Activated naive CD8-positive, alpha-beta T cell treated with anti-CD3 and anti-CD28 coated beads, Interleukin-2, amount 50 U/mL, for 24 hours (primary cell): ENCODE measurements around the gene RPL39L.
A peak's percentile ranks its signal among the peaks of the same experiment; 100 is the strongest.
"Not testable (repeated sequence)": the region's sequence is repeated elsewhere in the genome, so short reads cannot be mapped to it uniquely, and the experiment has no call there.

ENCODE experiments used
- ATAC-seq: fragments of 150-1000 bp; cut with Tn5 transposase; one replicate; pipeline ENCODE4 v1.10.0; 2021
- DNase-seq: peaks from one replicate; pipeline ENCODE4 v3.0.0; 2021
- H3K27ac Mint-ChIP-seq: one replicate; pipeline ENCODE4 v1.8.0; 2021; ENCODE audit warnings: mild to moderate bottlenecking, mixed read lengths
- H3K27me3 Mint-ChIP-seq: one replicate; pipeline ENCODE4 v1.8.0; 2021; ENCODE audit warnings: mixed read lengths
- H3K36me3 Mint-ChIP-seq: one replicate; pipeline ENCODE4 v1.8.0; 2021; ENCODE audit warnings: low read depth, mixed read lengths
- H3K4me1 Mint-ChIP-seq: one replicate; pipeline ENCODE4 v1.8.0; 2021; ENCODE audit warnings: mixed read lengths
- H3K4me3 Mint-ChIP-seq: one replicate; pipeline ENCODE4 v1.8.0; 2021; ENCODE audit warnings: mild to moderate bottlenecking, moderate library complexity, mixed read lengths
- H3K9me3 Mint-ChIP-seq: one replicate; pipeline ENCODE4 v1.8.0; 2021; ENCODE audit warnings: mixed read lengths

Gene RPL39L

GRCh38 chr3:187139126-187139894, at the start of gene RPL39L:
TSS of gene RPL39L (minus strand) at chr3:187139496. CDS start at chr3:187121300, 18,196 bp downstream.
- H3K4me3 Mint-ChIP-seq = peak within 1 kb of the TSS; percentile 86
- ATAC-seq (peak; percentile 96), DNase-seq (peak; percentile 94)
- peaks cover 21% of the 10 kb centered on the region for H3K9me3 Mint-ChIP-seq
- H3K27me3 Mint-ChIP-seq = no peaks in the 10 kb centered on the region
- H3K4me1 Mint-ChIP-seq = peaks cover 25% of the 10 kb centered on the region
- peak within 1 kb of the TSS; percentile 94 for H3K27ac Mint-ChIP-seq
- peaks cover 18% of the 10 kb centered on the region for H3K36me3 Mint-ChIP-seq

- ATAC-seq (no peak), DNase-seq (no peak)
- Mint-ChIP-seq H3K36me3 (no peaks in the 10 kb centered on the region), H3K27ac (no peak overlapping the region), H3K4me1 (no peaks in the 10 kb centered on the region), H3K27me3 (peaks cover 54% of the 10 kb centered on the region), H3K4me3 (no peak overlapping the region), H3K9me3 (no peaks in the 10 kb centered on the region)
Measured at GRCh38 chr3:187188931-187189330, 49.6 kb upstream of the RPL39L start.

GRCh38 chr3:187186801-187187421, 47.6 kb upstream of the RPL39L start:
- H3K27me3 Mint-ChIP-seq = peaks cover 44% of the 10 kb centered on the region

GRCh38 chr3:187186375-187186774, 47.1 kb upstream of the RPL39L start:
- Mint-ChIP-seq H3K36me3 (no peaks in the 10 kb centered on the region), H3K4me3 (no peak overlapping the region), H3K4me1 (no peaks in the 10 kb centered on the region), H3K27ac (no peak overlapping the region), H3K27me3 (peaks cover 39% of the 10 kb centered on the region), H3K9me3 (no peaks in the 10 kb centered on the region)
- ATAC-seq = no peak
- no peak for DNase-seq

More at GRCh38 chr3:187186801-187187421, 47.6 kb upstream of the RPL39L start:
- Mint-ChIP-seq H3K9me3 (no peaks in the 10 kb centered on the region), H3K27ac (no peak overlapping the region), H3K4me3 (no peak overlapping the region), H3K4me1 (no peaks in the 10 kb centered on the region), H3K36me3 (no peaks in the 10 kb centered on the region)
- DNase-seq (no peak), ATAC-seq (no peak)

GRCh38 chr3:187185759-187186158, 46.5 kb upstream of the RPL39L start:
- no peak for DNase-seq
- no peak overlapping the region for H3K4me3 Mint-ChIP-seq
- no peak overlapping the region for H3K27ac Mint-ChIP-seq
- H3K36me3 Mint-ChIP-seq = no peaks in the 10 kb centered on the region
- H3K9me3 Mint-ChIP-seq = no peaks in the 10 kb centered on the region
- H3K27me3 Mint-ChIP-seq = peaks cover 34% of the 10 kb centered on the region
- ATAC-seq = no peak
- H3K4me1 Mint-ChIP-seq = no peaks in the 10 kb centered on the region

GRCh38 chr3:187183903-187184302, 44.6 kb upstream of the RPL39L start:
- ATAC-seq (no peak), DNase-seq (no peak)
- H3K27me3 Mint-ChIP-seq = peaks cover 25% of the 10 kb centered on the region
- H3K9me3 Mint-ChIP-seq = no peaks in the 10 kb centered on the region
- no peak overlapping the region for H3K4me3 Mint-ChIP-seq
- no peaks in the 10 kb centered on the region for H3K36me3 Mint-ChIP-seq
- no peaks in the 10 kb centered on the region for H3K4me1 Mint-ChIP-seq
- H3K27ac Mint-ChIP-seq = no peak overlapping the region

- no peak overlapping the region for H3K4me3 Mint-ChIP-seq
- peaks cover 23% of the 10 kb centered on the region for H3K27me3 Mint-ChIP-seq
- no peak overlapping the region for H3K27ac Mint-ChIP-seq
- no peaks in the 10 kb centered on the region for H3K36me3 Mint-ChIP-seq
- no peak for ATAC-seq
- H3K4me1 Mint-ChIP-seq = no peaks in the 10 kb centered on the region
- no peak for DNase-seq
- H3K9me3 Mint-ChIP-seq = no peaks in the 10 kb centered on the region
Measured at GRCh38 chr3:187183210-187183862, 44.0 kb upstream of the RPL39L start.

GRCh38 chr3:187181454-187182170, 42.3 kb upstream of the RPL39L start:
- Mint-ChIP-seq H3K9me3 (no peaks in the 10 kb centered on the region), H3K4me1 (no peaks in the 10 kb centered on the region), H3K4me3 (no peak overlapping the region), H3K27ac (no peak overlapping the region), H3K36me3 (no peaks in the 10 kb centered on the region), H3K27me3 (peaks cover 10% of the 10 kb centered on the region)
- ATAC-seq = no peak
- no peak for DNase-seq

- no peak overlapping the region for H3K27ac Mint-ChIP-seq
- H3K4me3 Mint-ChIP-seq = no peak overlapping the region
- no peak for DNase-seq
- peaks cover 2% of the 10 kb centered on the region for H3K27me3 Mint-ChIP-seq
- peaks cover 2% of the 10 kb centered on the region for H3K4me1 Mint-ChIP-seq
- no peaks in the 10 kb centered on the region for H3K9me3 Mint-ChIP-seq
- H3K36me3 Mint-ChIP-seq = no peaks in the 10 kb centered on the region
- ATAC-seq = no peak
Measured at GRCh38 chr3:187172929-187173328, 33.6 kb upstream of the RPL39L start.

GRCh38 chr3:187170911-187171310, 31.6 kb upstream of the RPL39L start:
- H3K9me3 Mint-ChIP-seq, H3K27ac Mint-ChIP-seq, H3K4me1 Mint-ChIP-seq, ATAC-seq, H3K36me3 Mint-ChIP-seq, H3K4me3 Mint-ChIP-seq, H3K27me3 Mint-ChIP-seq, DNase-seq: not testable (repeated sequence)

- H3K27ac Mint-ChIP-seq = no peak overlapping the region
- ATAC-seq (no peak), DNase-seq (no peak)
- no peaks in the 10 kb centered on the region for H3K9me3 Mint-ChIP-seq
- no peaks in the 10 kb centered on the region for H3K36me3 Mint-ChIP-seq
- peaks cover 2% of the 10 kb centered on the region for H3K27me3 Mint-ChIP-seq
- peaks cover 2% of the 10 kb centered on the region for H3K4me1 Mint-ChIP-seq
- H3K4me3 Mint-ChIP-seq = no peak overlapping the region
Measured at GRCh38 chr3:187169231-187169960, 30.1 kb upstream of the RPL39L start.

- no peak for DNase-seq
- Mint-ChIP-seq H3K27ac (no peak overlapping the region), H3K9me3 (no peaks in the 10 kb centered on the region), H3K27me3 (peaks cover 4% of the 10 kb centered on the region), H3K4me1 (peaks cover 2% of the 10 kb centered on the region), H3K4me3 (no peak overlapping the region), H3K36me3 (no peaks in the 10 kb centered on the region)
- ATAC-seq = no peak
Measured at GRCh38 chr3:187167777-187168176, 28.5 kb upstream of the RPL39L start.

GRCh38 chr3:187166750-187167149, 27.5 kb upstream of the RPL39L start:
- H3K36me3 Mint-ChIP-seq = no peaks in the 10 kb centered on the region
- DNase-seq (no peak), ATAC-seq (no peak)
- H3K27ac Mint-ChIP-seq = no peak overlapping the region
- peaks cover 4% of the 10 kb centered on the region for H3K27me3 Mint-ChIP-seq
- H3K4me1 Mint-ChIP-seq = peaks cover 2% of the 10 kb centered on the region
- no peaks in the 10 kb centered on the region for H3K9me3 Mint-ChIP-seq
- H3K4me3 Mint-ChIP-seq = no peak overlapping the region

- H3K9me3 Mint-ChIP-seq = no peaks in the 10 kb centered on the region
- DNase-seq (no peak), ATAC-seq (no peak)
- H3K36me3 Mint-ChIP-seq = no peaks in the 10 kb centered on the region
- H3K4me3 Mint-ChIP-seq = no peak overlapping the region
- H3K27ac Mint-ChIP-seq = no peak overlapping the region
- peaks cover 8% of the 10 kb centered on the region for H3K27me3 Mint-ChIP-seq
- peaks cover 2% of the 10 kb centered on the region for H3K4me1 Mint-ChIP-seq
Measured at GRCh38 chr3:187165144-187165543, 25.8 kb upstream of the RPL39L start.
